ENCODE results near the gene HNRNPM. TPM values are rescaled to one million over a fixed set of nuclear protein-coding genes. Genes with fewer than 3 reads are reported as not detected.

The HNRNPM gene
- total RNA-seq, 1 experiment from 2014 or later: 468 TPM

- Mint-ChIP-seq H3K9me3 (no peaks in the 10 kb centered on the region), H3K4me3 (no peak overlapping the region), H3K4me1 (peaks cover 3 to 6% of the 10 kb centered on the region in 2 experiments; a peak in 1 of 4 replicates), H3K27ac (peak overlapping the region; percentile 55 to 82 (median 77); a peak in 1 of 7 replicates), H3K36me3 (ENCODE audit: insufficient read depth in 1 of 3, low read depth in 3 of 3) (peaks cover 51 to 86% (median 84%) of the 10 kb centered on the region in 3 experiments; a peak in 6 of 7 replicates), H3K27me3 (ENCODE audit: low read depth) (no peaks in the 10 kb centered on the region; the same call in 1 of the 2 replicates)
- no peak overlapping the region for H2BK12ac ChIP-seq (ENCODE audit: insufficient read length, low read depth, low read length)
- H3K27ac ChIP-seq (ENCODE audit: insufficient read length, low read depth, low read length): no peak overlapping the region
- no peak overlapping the region for H3K14ac ChIP-seq (ENCODE audit: insufficient read depth, low read length)
- H3K23ac ChIP-seq (ENCODE audit: insufficient read length, low read depth, low read length): no peak overlapping the region
- no peaks in the 10 kb centered on the region for H3K9me3 ChIP-seq (ENCODE audit: control insufficient read depth, low read depth, low read length)
- H4K8ac ChIP-seq (replicated peaks; ENCODE audit: insufficient read length, low read depth, low read length): no peak overlapping the region
- no peak overlapping the region for H3T11ph ChIP-seq (ENCODE audit: low read length)
- TF ChIP-seq CTCF (conservative IDR thresholded peaks at IDR 0.05): no peak
- H4K91ac ChIP-seq (ENCODE audit: insufficient read length, low read depth, low read length): no peak overlapping the region
- no peak overlapping the region for H3K4ac ChIP-seq (ENCODE audit: low read depth, low read length)
- no CpG with 5 or more reads among the region's 8 CpGs for WGBS (ENCODE audit: extremely low coverage, insufficient read length, low lambda C conversion rate)
- H3K79me1 ChIP-seq (ENCODE audit: insufficient read depth, low read depth, low read length, poor library complexity, severe bottlenecking): peaks cover 5% of the 10 kb centered on the region
- H4K20me1 ChIP-seq (ENCODE audit: control insufficient read depth, insufficient read depth, insufficient read length): peaks cover under 1% of the 10 kb centered on the region
- H3K9ac ChIP-seq (ENCODE audit: extremely low read depth, insufficient read length, low read length): no peak overlapping the region
- H3K27me3 ChIP-seq (ENCODE audit: insufficient read depth, low read length): no peaks in the 10 kb centered on the region
- no peak overlapping the region for H2BK15ac ChIP-seq (ENCODE audit: low read depth, low read length)
- H2BK120ac ChIP-seq (ENCODE audit: low read depth, low read length, poor library complexity, severe bottlenecking): no peak overlapping the region
- H3K79me2 ChIP-seq (ENCODE audit: insufficient read depth, low read length): peaks cover 41% of the 10 kb centered on the region; the same call in 1 of the 2 replicates
- H3K4me1 ChIP-seq (ENCODE audit: insufficient read depth, low read length): no peaks in the 10 kb centered on the region
- H3K18ac ChIP-seq (ENCODE audit: insufficient read length, low read depth, low read length): no peak overlapping the region
- no peak overlapping the region for H2AFZ ChIP-seq (ENCODE audit: low read length)
- no peak for DNase-seq
- H2BK20ac ChIP-seq (ENCODE audit: low read depth, low read length, poor library complexity, severe bottlenecking): no peak overlapping the region
- no peaks in the 10 kb centered on the region for H3K23me2 ChIP-seq (ENCODE audit: insufficient read length, low read depth, low read length, poor library complexity, severe bottlenecking)
- H2BK5ac ChIP-seq (ENCODE audit: insufficient read length, low read length): no peak overlapping the region
- no peak overlapping the region for H3K56ac ChIP-seq (ENCODE audit: insufficient read length, low read depth, low read length)
- H3K4me2 ChIP-seq (ENCODE audit: insufficient read depth, insufficient read length, low read length): no peak overlapping the region
- H2AK5ac ChIP-seq (ENCODE audit: insufficient read length, low read length): no peak overlapping the region
- no peak overlapping the region for H4K5ac ChIP-seq (ENCODE audit: insufficient read length, low read depth, low read length)
Observed at GRCh38 chr19:8476524-8476923, 31.7 kb downstream of the HNRNPM start.

All from H9 (cell line).